Measurements from ENCODE around the gene SGCA.

The SGCA gene

GRCh38 chr17:50139185-50139783, 26.5 kb upstream of the SGCA start:
- H3K9me3 Mint-ChIP-seq = no peaks in the 10 kb centered on the region
- H3K4me3 Mint-ChIP-seq = no peak overlapping the region
- H3K27ac Mint-ChIP-seq (ENCODE audit: low read depth) = peak overlapping the region; percentile 19
- ATAC-seq (replicated peaks; ENCODE audit: extremely low read depth, poor library complexity, severe bottlenecking) = no peak
- DNase-seq (ENCODE audit: low spot score in 2 of 2) = no peak
- H3K4me1 Mint-ChIP-seq = peaks cover 67% of the 10 kb centered on the region
- H3K36me3 Mint-ChIP-seq (ENCODE audit: insufficient read depth) = peaks cover 46% of the 10 kb centered on the region
- H3K27me3 Mint-ChIP-seq = no peaks in the 10 kb centered on the region

GRCh38 chr17:50139950-50140885, 25.6 kb upstream of the SGCA start:
- Mint-ChIP-seq H3K27ac (ENCODE audit: low read depth) (peak overlapping the region; percentile 19), H3K9me3 (no peaks in the 10 kb centered on the region), H3K4me1 (peaks cover 74% of the 10 kb centered on the region), H3K36me3 (ENCODE audit: insufficient read depth) (peaks cover 44% of the 10 kb centered on the region), H3K4me3 (peak overlapping the region; percentile 58), H3K27me3 (no peaks in the 10 kb centered on the region)
- ATAC-seq (replicated peaks; ENCODE audit: extremely low read depth, poor library complexity, severe bottlenecking) = peak; percentile 79
- DNase-seq (ENCODE audit: low spot score in 2 of 2) = peak; percentile 71 to 73

DNA sequence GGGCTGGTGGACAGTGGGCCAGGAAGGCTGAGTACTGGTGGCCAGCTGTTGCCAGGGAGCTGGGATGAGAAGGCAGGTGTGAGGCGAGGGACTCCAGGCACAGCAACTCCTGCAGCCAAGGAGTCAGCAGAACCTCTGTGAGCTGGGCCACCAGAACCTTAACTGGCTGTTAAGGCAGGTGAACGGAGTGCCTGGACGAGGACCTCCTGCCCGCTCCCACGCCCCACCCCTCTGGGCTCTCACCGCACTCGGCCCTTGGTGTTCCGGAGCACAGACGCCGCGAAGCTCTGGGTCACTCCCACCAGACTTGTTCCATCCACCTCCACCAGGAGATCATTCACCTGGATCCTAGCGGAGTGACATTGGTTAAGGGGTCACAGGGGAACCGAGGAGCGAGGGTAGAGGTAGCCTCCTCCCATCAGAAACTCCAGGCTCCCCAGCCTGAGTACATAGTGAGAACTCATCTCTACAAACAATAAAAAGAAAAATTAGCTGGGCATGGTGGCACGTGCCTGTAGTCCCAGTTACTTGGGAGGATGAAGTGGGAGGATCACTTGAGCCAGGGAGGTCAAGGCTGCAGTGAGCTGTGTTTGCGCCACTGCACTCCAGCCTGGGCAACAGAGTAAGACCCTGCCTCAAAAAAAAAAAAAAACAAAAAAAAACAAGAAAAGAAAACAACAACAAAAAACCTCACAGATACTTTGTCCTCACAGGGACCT, 24.6 kb upstream of the SGCA start:
- ATAC-seq (replicated peaks; ENCODE audit: extremely low read depth, poor library complexity, severe bottlenecking) (no peak), DNase-seq (ENCODE audit: low spot score in 2 of 2) (no peak)
- peak overlapping the region; percentile 58 for H3K4me3 Mint-ChIP-seq
- H3K36me3 Mint-ChIP-seq (ENCODE audit: insufficient read depth) = peaks cover 44% of the 10 kb centered on the region
- H3K27me3 Mint-ChIP-seq = no peaks in the 10 kb centered on the region
- peaks cover 84% of the 10 kb centered on the region for H3K4me1 Mint-ChIP-seq
- H3K9me3 Mint-ChIP-seq = no peaks in the 10 kb centered on the region
- H3K27ac Mint-ChIP-seq (ENCODE audit: low read depth) = peak overlapping the region; percentile 81

GRCh38 chr17:50141745-50142110, 24.1 kb upstream of the SGCA start:
- Mint-ChIP-seq H3K27me3 (no peaks in the 10 kb centered on the region), H3K36me3 (ENCODE audit: insufficient read depth) (peaks cover 42% of the 10 kb centered on the region), H3K9me3 (no peaks in the 10 kb centered on the region), H3K4me3 (peak overlapping the region; percentile 58), H3K27ac (ENCODE audit: low read depth) (peak overlapping the region; percentile 81), H3K4me1 (peaks cover 85% of the 10 kb centered on the region)
- DNase-seq (ENCODE audit: low spot score in 2 of 2) = no peak
- ATAC-seq (replicated peaks; ENCODE audit: extremely low read depth, poor library complexity, severe bottlenecking) = peak; percentile 50

DNA sequence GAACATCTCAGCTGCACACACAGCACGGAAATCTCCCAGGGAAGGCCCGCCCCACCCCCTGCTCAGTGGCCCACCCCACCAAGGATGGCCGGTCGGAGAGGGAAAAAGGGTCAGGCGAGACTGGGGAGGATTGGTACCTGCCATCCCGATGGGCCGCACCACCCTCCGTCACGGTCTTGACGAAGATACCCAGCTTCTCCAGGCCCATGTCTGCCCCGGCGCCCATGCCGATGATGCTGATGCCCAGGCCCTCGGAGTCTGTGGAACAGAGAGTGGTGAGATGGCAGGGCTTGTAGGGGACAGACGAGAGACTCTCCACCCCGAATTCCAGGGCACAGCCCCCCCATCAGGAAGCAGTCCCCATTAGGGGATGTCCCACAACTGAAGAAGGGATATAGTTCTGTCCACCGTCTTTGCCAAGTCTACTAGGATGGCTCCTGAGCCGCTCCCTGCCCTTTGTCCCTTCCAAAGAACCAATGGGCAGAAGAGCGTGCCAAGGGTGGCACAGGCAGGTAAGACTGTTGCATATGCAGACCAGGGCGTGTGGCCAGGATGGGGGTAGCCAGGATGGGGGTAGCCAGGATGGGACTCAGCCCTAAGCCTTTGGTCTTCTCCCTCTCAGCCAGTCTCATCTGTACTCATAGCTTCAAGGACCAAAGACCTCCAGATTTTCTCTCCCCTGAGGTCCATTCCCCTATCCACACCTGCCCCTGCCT, 22.2 kb upstream of the SGCA start:
- Mint-ChIP-seq H3K4me3 (peak overlapping the region; percentile 58), H3K36me3 (ENCODE audit: insufficient read depth) (peaks cover 43% of the 10 kb centered on the region), H3K27ac (ENCODE audit: low read depth) (peak overlapping the region; percentile 81), H3K27me3 (no peaks in the 10 kb centered on the region), H3K9me3 (no peaks in the 10 kb centered on the region), H3K4me1 (peaks cover 87% of the 10 kb centered on the region)
- no peak for DNase-seq (ENCODE audit: low spot score in 2 of 2)
- no peak for ATAC-seq (replicated peaks; ENCODE audit: extremely low read depth, poor library complexity, severe bottlenecking)

- Mint-ChIP-seq H3K9me3 (no peaks in the 10 kb centered on the region), H3K27ac (ENCODE audit: low read depth) (peak overlapping the region; percentile 7), H3K4me1 (peaks cover 88% of the 10 kb centered on the region), H3K27me3 (no peaks in the 10 kb centered on the region), H3K4me3 (peak overlapping the region; percentile 89), H3K36me3 (ENCODE audit: insufficient read depth) (peaks cover 39% of the 10 kb centered on the region)
- DNase-seq (ENCODE audit: low spot score in 2 of 2) (no peak), ATAC-seq (replicated peaks; ENCODE audit: extremely low read depth, poor library complexity, severe bottlenecking) (no peak)
These were observed 21.4 kb upstream of the SGCA start for GRCh38 chr17:50144355-50144754.

DNA sequence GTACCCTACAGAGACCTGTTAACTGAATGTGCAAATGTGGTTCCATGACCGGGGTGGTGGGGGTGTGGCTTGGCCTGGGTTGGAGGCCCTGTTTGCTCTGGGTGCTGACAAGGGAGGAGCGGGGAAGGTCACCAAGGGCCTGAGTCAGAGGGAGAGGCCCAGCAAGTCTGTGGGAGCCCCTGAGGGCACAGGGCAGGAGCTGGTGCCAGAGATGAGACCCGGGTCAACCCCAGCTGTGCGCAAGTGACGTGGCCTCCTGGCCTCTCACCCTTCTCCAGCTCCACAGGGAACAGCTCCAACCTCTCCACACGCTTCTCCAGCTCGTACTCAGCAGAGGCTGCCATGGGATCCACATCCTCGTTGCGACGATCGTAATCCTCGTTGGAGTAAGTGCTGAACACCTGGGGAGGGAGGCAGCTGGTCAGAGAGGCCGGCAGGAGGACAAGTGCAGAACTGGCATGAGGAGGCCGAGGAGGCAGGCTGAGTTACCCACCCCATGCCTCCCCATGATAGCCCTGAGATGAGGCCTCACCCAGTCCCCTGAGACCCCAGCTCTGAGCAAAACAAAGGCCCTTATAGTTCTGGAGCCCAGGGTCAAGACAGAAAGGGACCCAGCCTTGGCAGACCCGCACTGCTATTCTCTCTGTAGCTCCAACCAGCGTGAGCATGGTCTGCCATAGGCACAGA, 20.8 kb upstream of the SGCA start:
- ATAC-seq (replicated peaks; ENCODE audit: extremely low read depth, poor library complexity, severe bottlenecking) (no peak), DNase-seq (ENCODE audit: low spot score in 2 of 2) (no peak)
- peak overlapping the region; percentile 89 for H3K4me3 Mint-ChIP-seq
- H3K4me1 Mint-ChIP-seq = peaks cover 82% of the 10 kb centered on the region
- no peak overlapping the region for H3K27ac Mint-ChIP-seq (ENCODE audit: low read depth)
- H3K36me3 Mint-ChIP-seq (ENCODE audit: insufficient read depth) = peaks cover 33% of the 10 kb centered on the region
- no peaks in the 10 kb centered on the region for H3K9me3 Mint-ChIP-seq
- no peaks in the 10 kb centered on the region for H3K27me3 Mint-ChIP-seq

GRCh38 chr17:50145532-50146229, 20.1 kb upstream of the SGCA start:
- Mint-ChIP-seq H3K27ac (ENCODE audit: low read depth) (no peak overlapping the region), H3K4me3 (peak overlapping the region; percentile 89), H3K4me1 (peaks cover 75% of the 10 kb centered on the region), H3K27me3 (no peaks in the 10 kb centered on the region), H3K9me3 (no peaks in the 10 kb centered on the region), H3K36me3 (ENCODE audit: insufficient read depth) (peaks cover 29% of the 10 kb centered on the region)
- no peak for ATAC-seq (replicated peaks; ENCODE audit: extremely low read depth, poor library complexity, severe bottlenecking)
- no peak for DNase-seq (ENCODE audit: low spot score in 2 of 2)

- Mint-ChIP-seq H3K27me3 (no peaks in the 10 kb centered on the region), H3K36me3 (ENCODE audit: insufficient read depth) (peaks cover 33% of the 10 kb centered on the region), H3K9me3 (no peaks in the 10 kb centered on the region), H3K4me3 (peak overlapping the region; percentile 89), H3K4me1 (peaks cover 68% of the 10 kb centered on the region), H3K27ac (ENCODE audit: low read depth) (peak overlapping the region; percentile 90)
- DNase-seq (ENCODE audit: low spot score in 2 of 2) (no peak), ATAC-seq (replicated peaks; ENCODE audit: extremely low read depth, poor library complexity, severe bottlenecking) (no peak)
These were observed 19.4 kb upstream of the SGCA start for GRCh38 chr17:50146230-50146926.

GRCh38 chr17:50146927-50147665, 18.7 kb upstream of the SGCA start:
- Mint-ChIP-seq H3K27ac (ENCODE audit: low read depth) (peak overlapping the region; percentile 90), H3K9me3 (no peaks in the 10 kb centered on the region), H3K27me3 (no peaks in the 10 kb centered on the region), H3K36me3 (ENCODE audit: insufficient read depth) (peaks cover 31% of the 10 kb centered on the region), H3K4me1 (peaks cover 63% of the 10 kb centered on the region), H3K4me3 (peak overlapping the region; percentile 89)
- DNase-seq (ENCODE audit: low spot score in 2 of 2) = no peak
- ATAC-seq (replicated peaks; ENCODE audit: extremely low read depth, poor library complexity, severe bottlenecking) = no peak
